Activated CD4-positive, alpha-beta T cell treated with anti-CD3 and anti-CD28 coated beads, Interleukin-2, amount 50 U/mL, for 16 hours (primary cell): ENCODE data around the gene MXI1.

Source experiments
- DNase-seq: peaks from one replicate; pipeline ENCODE4 v3.0.0-alpha.2; 2020

Gene MXI1

DNA sequence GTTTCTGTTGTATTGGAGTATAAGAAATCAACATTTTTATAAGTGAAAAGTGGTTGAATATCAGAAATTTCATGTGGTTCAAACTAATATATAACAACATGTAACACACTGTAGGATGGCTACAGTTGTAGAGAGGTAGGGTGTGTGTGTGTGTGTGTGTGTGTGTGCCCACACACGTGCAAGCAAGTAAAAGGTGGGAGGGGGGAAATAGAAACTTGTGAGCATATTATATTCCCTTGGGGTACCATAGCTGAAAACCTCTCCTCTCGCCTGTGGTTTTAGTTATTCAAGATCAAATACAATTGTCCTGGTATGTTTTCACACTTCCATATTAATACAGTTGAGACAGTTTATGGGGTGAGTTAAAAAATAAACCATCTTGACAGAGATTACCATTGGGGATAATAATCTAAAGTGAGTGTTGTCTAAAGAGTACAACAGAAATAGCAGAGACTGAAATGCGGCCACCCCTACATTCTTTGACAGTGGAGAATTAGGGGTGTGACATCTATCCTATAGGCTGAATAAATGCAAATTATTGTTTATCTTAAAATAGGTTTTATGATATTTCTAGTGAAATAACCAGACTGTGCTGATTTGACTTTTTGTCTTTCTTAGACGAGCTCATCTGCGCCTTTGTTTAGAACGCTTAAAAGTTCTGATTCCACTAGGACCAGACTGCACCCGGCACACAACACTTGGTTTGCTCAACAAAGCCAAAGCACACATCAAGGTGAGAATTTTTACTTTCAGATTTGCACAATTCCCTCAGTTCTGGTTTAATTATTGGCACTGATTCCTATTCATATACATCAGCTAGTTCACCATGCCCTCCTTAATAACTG, 71.4 kb downstream of the MXI1 start:
- DNase-seq, result no peak

DNA sequence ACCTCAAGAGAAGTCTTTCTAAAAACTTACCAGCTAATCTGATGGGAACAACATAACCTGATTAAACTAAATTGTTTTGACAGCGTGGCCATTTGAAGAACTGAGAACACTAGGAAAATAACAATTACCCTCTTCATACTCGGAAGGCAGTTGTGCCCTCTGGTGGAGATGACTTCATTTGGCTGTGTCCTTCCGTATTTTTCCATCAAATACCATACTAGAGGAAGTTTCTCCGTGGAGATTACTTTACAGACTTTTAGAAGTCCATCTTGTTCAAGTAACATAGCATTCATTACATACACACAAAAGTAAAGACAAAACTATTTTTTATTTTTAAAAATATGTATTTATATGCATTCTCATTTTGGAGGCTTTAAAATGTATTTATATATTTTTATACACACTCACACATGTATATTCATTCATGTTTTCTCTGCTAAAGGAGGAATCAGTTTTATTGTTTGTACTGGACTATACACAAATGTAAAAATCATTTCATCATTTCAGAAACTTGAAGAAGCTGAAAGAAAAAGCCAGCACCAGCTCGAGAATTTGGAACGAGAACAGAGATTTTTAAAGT, 72.1 kb downstream of the MXI1 start:
- DNase-seq, result peak; percentile 45

DNA sequence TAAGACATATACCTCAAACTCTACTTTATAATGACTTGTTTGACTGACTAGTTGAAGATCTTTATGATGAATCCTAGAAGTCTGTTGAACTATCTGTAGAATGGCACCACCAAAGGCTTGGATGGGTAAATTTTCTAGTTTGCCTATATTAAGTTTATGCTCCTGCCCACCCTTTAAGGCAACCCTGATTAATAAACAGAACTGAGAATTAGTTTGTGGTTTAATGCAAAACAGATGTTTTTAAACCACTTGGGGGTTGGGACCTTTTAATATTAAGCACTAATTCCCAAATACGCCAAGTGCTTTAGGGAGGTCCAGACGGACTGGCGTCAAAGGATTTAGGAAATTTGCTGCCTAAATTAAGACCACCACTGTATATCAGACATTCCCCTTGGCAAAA, 76.9 kb downstream of the MXI1 start:
- no peak for DNase-seq

DNA sequence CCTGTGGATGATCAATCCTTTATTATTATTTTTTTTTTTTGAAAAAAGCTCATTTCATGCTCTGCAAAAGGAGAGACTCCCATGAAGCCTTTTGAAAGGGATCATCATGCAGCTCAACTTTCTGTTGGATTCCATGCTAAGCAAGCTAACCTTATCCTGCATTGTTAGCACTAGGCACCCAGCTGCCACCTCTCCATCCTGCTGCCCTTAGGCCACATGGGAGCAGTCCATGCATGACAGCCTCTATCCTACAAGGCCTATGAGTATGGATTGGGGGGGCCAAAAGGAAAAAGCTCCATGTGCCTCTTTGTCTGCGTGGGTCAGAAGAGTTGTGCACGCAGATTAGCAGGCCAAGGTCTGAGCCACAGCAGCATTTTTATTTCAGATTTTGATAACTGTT, 78.1 kb downstream of the MXI1 start:
- DNase-seq, result no peak

DNA sequence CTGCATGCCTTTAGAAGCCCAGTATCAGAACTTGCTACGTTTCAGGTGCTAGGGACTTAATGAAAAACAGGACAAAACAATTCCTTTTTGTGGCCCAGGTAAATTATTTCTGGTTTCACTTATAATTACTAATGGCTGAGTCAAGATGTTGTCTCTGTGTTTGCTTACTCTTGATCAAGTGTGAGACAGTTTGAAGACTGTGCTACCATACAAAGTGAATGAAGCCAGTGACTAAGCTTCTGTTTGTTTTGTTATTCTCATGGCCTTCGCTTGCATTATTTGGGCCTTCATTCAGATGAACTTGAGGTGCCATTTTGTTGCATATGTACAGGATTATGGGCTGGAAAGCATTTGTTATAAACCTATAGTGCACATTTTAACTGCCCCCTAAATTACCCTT, 79.4 kb downstream of the MXI1 start:
- DNase-seq, result no peak

DNA sequence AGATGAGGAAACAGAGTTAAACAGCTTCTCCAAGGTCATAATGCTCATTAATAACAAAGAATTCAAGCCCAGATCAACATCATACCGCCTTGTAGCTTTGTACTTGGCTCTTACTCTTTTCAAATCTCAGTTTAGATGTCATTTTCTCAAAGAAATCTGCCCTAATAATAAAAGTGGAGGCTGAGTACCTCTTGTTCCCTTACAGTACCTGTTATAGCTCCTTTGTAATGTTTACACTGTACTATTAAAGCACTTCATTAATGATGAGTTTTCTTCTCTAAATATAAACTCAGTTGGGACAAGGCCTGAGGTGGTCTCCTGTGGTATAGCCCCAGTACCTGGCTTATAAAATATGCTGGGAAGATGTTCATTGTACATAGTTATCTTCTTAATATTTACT, 89.6 kb downstream of the MXI1 start:
- no peak for DNase-seq

DNA sequence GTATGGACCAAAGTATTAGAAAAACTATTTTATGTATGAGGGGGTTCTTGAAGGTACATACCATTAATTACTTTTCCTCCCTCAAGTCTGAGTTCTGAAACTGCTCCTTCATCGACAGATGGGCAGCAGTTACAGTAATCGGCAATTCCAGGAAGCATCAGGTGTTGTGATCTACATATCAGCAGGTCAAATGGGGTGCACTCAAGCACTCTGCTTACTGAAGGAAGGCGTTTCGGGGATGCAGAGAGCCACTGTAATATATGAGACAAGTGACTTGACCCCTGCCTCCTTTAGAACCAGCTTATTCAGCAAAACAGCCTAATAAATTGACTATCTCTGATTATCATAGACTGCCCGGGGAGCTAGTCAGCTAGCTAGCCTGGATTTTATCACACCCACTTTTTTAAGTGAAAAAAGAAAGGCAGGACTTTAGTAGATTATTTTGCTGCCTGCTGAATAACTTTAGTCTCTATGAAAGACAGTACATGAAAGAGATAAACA, 93.1 kb downstream of the MXI1 start:
- no peak for DNase-seq

DNA sequence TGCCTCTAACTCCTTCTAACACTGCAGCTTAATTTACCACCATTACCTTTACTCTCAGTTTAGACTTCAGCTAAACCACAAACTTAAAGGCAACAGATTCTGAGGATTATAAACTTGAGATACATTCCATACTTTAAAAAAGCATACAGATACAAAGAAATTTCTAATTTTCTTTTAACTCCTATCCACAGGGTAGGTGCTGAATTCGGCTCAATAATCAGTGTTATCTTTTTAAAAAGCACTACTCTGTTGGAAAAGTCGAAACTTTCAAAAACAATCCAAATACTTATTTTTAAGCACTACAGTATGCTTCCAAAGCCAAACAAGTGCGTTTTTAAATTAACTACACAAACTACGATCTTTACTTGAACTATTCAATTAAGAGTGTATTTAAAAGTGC, 96.3 kb downstream of the MXI1 start:
- no peak for DNase-seq

DNA sequence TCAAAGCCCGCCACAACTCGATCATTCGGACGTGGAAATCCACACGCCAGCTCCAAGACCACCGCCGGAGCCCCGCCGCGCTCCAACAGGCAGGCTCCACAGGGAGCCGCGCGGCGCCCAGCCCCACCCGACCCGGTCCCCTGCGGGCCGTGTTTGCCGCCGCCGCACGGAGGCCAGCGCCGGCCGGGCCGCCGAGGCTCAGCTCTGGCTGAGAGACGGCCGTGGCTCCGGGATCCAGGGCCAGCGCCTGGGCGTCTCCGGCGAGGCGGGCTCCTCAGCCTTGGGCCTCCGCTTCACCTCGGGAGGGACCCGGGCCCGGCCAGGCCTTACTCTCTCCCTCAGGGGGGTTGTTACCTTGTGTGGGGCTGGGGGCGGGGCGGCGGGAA, 97.0 kb downstream of the MXI1 start:
- peak; percentile 10 for DNase-seq

DNA sequence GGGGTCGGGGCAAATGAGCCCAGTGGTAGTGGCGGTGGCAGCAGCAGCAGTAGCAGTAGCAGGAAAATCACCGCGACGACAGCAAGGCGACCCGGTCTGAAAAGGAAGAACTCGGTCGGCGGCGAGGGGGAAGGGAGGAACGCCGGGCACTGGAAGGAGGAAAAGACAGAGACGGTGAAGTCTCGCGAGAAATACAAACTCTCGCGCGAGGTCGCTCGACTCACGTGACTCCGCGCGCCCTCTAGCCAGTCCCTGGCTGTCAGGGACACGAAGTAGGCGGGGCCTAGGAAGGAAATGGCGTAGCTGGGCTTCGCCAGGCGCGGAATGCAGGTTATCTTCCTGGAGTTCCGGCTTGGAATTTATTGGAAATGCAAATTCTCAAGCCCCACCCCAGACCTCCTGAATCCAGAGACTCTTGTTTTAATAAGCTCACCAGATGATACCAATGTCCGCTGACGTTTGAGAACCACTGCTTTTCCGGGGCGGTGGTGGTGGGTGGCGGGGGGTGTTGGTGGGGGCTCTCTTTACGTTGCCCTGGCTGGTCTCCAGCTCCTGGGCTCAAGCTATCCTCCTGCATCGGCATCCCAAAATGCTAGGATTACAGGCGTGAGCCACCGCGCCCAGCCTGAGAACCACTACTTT, 97.5 kb downstream of the MXI1 start, which contains the start of gene SMNDC1:
Gene SMNDC1, minus strand, starts transcription at position 141 of the 642 bp plus-strand sequence. CDS start 1,333 bp downstream, outside the sequence.
- peak; percentile 98 for DNase-seq

DNA sequence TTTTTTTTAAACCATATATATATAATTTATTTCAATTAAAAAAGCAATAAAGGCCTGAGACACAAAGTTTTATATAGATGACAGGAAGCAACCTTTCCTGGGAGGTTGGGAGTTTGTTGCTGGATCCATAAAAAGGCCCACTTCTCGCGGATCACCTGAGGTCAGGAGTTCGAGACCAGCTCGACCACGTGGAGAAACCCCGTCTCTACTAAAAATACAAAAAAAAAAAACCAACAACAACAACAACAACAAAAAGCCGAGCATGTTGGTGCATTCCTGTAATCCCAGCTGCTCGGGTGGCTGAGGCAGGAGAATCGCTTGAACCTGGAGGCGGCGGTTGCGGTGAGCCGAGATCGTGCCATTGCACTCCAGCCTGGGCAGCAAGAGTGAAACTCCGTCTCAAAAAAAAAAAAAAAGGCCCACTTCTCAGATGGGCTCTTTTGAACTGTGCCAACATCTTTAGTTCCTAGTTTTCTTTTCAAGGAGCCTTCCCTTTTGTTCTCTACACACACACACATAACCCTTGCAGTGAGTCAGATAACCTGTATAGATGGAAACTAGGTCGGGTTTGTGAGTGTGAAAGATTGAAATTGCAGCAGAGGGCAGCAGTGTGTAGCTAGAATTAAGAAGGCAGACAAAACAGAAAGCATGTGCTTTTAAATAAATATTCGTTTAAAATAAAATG, 98.5 kb downstream of the MXI1 start:
- peak; percentile 83 for DNase-seq

DNA sequence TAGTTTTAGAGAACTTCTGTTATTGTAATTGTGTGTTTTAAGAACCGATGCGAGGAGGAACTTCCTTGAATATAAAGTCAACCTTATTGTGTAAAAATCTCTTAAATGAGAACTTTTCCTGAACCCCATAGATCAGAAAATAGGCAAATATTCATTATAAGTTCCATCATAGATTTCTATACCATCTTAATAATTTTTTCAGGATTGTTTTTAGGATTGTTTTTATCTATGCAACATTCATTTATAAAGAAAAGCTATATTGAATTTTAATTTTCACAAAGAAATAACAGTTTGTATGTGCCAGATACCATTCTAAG, 99.0 kb downstream of the MXI1 start:
- no peak for DNase-seq

DNA sequence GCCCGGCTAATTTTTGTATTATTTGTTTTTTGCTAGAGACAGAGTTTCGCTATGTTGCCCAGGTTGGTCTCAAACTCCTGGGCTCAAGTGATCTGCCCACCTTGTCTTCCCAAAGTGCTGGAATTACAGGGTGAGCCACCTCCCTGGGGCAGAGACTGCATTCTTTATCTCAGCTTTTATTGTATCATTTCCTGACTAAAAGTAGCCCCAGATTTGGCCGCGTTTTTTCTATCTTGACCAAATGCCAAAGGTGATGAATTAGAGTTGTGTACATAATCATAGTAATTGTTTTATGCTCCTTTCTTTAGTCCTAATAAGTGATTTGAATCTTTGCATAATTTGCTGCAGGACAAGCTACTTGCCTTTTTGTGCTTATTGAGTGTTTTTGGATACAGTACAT, 100.4 kb downstream of the MXI1 start:
- DNase-seq, result no peak

DNA sequence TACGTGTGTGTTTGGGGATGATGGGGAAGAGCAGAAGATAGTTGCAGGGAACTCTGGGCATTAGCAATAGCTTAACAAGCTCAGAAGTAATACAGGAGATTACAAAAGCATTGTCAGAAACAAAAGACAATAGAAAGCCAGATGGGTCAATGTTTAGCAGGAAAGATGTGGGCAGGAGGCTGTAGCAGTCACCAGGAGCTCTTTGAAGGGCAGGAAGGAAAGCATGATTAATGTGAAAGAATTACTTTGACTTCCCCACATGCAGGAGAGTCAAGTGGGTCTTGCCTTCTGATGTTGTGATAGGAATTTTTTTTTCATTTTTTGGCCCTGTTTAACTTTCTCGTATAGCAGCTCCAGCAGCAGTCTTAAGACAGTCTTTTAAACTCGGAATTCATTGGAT, 103.3 kb downstream of the MXI1 start:
- no peak for DNase-seq

DNA sequence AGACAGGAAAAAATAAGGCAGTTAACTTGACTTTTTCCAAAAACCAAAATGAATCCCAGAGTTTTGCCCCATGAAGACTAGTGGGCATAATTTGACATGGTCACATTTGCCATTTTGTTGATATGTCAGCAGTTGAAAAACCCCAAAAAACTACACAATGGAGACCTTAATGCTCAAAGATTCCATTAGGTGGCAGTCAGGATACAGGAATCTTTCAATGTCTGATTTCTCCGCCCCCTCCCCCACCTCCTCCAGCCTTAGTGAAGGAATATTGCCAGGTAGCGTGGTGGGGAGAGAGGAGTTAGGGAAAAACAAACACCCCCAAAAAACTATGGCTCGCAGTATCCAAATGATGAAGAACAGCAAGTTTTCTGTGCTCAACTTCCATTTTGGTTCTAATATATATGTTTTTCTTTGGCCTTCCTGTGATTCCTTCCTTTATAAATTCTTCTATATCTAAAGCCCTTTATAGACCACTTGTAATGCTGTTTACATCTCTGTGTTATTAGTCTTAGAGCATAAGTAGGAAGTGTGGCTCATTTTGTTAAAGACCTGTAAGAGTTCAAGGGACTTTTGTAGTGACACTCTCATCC, 104.0 kb downstream of the MXI1 start:
- peak; percentile 56 for DNase-seq

DNA sequence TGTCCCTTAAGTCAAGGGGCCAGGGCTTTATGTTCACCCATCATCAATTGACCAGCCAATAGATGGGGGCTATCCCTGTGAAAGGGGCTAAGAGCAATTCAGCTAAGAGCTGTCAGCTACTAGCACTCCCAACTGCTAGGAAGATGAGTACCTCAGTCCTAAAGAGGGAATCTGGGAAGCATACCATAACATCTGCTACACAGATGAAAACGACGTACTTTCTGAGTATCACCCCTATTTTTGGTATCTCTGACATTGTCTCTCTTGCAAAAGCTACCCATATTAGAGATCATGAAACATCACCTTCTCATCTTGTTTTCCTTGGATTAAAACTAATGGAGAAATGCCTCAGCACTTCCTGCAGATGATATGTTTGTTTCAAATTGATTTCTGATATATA, 104.8 kb downstream of the MXI1 start:
- DNase-seq, result no peak

DNA sequence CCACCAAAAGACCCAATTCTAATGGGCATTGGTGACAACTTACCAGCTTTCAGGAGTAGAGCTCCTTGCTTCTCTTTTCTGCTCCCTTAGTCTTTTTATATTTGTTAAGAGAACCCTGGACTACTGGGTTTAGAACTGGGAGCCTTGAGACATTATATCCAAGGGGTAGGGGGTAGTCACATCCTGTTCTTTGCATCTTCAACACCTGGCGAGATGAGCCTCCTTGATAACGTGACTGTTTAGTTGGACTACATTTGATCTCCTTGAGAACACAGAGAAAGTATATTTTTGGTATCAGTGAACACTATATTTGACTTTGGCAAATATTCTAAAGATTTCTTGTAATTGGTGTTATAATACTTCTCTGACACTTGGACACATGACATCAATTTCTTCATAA, 106.3 kb downstream of the MXI1 start:
- no peak for DNase-seq

DNA sequence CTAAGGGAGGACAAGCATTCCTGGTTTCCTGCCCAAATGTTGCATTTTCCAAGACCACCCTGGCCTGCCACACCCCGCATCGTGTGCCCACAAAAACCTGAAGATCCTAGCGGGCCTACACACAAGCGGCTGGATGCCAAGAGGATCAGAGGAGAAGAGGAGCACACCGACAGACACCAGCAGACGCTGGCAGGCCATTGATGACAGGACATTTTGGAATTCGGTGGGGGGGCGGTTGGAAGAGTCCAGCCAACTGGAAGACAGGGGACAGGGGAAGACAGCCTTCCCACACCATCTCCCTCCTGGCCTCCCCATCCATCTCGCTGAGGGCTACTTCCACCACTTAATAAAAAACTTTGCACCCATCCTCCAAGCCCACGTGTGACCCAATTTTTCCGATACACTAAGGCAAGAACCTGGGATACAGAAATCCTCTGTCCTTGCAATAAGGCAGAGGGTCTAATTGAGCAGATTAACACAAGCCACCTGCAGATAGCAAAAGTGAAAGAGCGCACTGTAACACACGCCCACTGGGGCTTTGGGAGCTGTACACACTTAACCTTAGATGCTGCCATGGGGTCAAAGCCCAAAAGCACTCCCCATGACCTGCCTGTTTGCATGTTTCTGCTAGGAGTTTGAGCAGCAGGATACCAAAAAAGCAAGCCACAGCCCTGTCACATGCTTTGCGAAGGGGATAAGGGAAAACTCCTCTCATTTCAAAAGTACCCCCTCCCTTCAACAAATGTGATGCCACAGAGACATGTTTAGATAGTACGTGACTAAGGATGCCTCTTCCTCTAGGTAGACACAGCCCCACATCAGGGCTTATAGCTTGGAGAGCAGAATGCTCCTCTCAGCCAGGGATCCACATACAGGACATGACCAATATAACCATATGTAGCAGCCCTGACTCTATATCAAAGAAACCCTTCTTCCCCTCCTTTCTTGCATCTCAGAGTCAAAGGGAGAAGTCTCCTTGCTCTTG, 110.8 kb downstream of the MXI1 start:
- DNase-seq, result no peak

DNA sequence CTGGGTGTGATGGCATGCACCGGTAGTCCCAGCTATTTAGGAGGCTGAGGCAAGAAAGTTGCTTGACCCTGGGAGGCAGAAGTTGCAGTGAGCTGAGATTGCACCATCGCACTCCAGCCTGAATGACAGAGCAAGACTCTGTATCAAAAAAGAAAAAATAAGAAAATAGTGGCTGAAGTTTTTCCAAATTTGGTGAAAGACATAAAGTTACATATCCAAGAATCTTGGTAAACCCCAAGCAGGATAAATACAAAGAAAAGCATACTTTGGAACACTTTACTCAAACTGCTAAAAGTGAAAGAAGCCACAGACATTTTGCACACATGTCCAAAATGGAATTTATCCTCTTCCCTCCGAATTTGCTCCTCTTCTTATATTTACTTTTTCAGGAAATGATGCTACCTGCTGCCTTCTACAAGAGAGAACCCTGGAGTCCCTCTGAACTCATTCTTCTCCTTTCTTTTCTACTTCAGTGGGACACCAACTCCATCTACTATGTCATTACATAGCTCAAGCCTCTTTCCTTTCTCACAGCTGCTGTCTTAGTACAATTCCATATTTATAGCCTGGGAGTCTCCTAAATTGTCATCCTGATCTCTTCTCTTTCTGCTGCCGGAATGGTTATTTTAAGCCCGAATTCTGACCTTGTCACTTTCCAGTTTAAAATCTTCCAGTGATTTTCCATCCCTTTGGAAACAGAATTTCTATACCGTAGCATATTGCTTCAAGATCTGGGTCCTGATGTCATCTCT, 114.6 kb downstream of the MXI1 start:
- no peak for DNase-seq

DNA sequence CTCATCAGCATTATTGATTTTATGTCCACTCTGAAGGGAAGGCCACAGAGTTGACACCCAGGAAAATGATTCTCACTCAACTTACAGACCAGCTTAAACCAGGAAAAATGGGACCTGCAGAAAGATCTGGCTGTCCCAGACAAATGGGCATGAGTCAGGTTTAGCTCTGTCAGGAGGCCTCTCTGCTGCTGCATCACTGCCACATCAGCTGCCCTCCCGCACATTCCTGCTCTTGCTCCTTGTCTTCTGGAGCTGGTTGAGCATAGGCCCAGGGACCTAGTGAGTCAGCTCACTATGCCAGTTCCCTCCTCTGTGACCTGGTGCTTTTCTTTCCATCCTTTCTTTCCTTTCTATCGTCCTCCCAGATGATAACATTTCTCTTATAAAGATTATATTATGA, 116.1 kb downstream of the MXI1 start:
- DNase-seq, result no peak

DNA sequence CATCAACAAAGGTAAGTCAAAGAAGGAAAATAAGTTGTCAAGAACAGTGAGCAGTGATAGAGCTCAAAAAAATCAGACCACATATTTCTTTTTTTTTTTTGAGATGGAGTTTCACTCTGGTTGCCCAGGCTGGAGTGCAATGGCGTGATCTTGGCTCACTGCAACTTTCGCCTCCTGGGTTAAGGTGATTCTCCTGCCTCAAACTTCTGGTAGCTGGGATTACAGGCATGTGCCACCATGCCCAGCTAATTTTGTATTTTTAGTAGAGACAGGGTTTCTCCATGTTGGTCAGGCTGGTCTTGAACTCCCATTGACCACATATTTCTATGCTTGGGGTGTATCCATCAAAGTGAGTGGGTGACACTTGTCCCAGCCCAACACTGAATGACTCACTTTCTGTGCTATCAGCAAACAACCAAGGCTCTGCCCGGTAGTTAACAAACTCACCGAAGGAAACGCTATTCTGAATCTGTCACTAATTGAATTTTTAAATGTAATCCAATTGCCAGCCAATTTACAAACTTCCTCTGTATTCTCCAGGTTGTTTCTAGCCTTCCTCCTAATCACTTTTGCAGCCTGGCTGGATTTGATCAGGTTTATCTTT, 116.9 kb downstream of the MXI1 start:
- DNase-seq, result peak; percentile 37
